NCI-H82 treated with DMSO at 0.1 percent for 48 hours (cell line): Measurements from ENCODE around the gene SLC36A3.
"Not testable (repeated sequence)": the region's sequence is repeated elsewhere in the genome, so short reads cannot be mapped to it uniquely, and the experiment has no call there.

Experiments
- DNase-seq: peaks from one replicate; lab custom pipeline; 2025; ENCODE audit not compliant: unreplicated experiment; lab: John Stamatoyannopoulos, UW

SLC36A3 gene

GRCh38 chr5:151303666-151304065, at the start of gene SLC36A3:
TSS of gene SLC36A3 (minus strand) at chr5:151303766. CDS start at chr5:151303354, 412 bp downstream.
- no peak for DNase-seq

- no peak for DNase-seq
Measured at GRCh38 chr5:151351671-151352070, 48.1 kb upstream of the SLC36A3 start.

GRCh38 chr5:151348789-151349188, 45.2 kb upstream of the SLC36A3 start:
- DNase-seq = no peak

- DNase-seq = no peak
Measured at GRCh38 chr5:151347369-151347768, 43.8 kb upstream of the SLC36A3 start, which contains the start of gene SLC36A2. TSS of gene SLC36A2 (minus strand) at chr5:151347559. CDS start at chr5:151347460, 99 bp downstream.

DNA sequence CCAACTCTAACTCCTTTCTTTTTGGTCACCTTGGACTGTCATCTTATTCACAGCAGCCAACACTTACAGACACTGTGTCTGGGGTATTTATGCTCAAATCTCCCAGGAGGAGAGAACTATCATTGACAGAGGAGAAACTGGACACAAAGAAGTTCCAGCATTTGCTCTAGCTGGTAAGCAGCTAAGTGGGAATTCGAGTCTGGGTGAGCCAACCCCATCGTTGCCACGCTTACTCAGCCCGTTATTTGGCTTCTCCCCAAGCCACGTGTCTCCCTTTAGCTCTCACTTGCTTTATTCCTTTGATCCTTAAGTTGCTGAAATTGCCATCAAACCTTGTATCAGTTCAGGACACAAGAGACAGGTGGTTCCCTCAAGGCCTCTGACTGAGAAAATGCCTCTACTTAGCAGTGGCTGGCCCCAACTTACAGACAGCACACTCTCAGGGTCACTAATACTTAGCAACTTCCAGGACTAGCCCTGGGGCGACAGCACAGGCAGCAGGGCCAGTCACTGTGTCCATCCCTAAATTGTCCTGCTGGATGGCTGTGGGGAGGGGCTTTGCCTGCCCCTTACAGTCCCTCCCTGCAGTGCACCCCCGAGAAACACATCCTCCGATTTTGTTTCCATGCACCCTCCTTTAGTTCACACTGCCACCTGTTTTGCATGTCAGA, 42.4 kb upstream of the SLC36A3 start:
- DNase-seq = no peak

DNA sequence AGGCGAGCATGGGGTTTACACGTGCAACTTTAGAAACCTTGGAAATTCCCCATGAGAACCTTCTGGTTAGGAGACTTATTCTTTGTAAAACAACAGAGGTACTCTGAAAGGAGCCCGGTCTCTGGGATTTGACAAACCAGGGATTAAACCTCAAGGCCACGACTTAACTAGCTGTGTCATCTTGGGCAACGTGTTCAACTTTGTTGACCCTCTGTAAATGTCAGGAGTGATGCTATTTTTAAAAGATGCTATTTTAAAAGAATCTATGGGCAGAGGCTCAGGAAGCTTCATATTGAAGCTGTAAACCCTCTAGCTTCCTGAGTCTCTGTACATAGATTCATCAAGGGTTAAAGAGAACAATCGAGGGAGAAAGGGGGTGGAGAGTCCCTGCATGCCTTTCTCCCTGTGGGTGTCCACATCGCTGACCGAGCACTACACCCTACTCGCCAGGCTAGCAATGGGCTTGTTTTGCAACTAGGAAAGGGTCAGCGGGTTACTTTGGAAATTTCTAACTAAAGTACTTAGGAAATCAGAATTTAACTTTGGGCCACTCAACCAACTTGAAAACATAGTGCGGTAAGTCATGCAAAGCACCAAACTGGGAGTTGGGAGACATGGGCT, 41.7 kb upstream of the SLC36A3 start:
- DNase-seq = no peak

DNA sequence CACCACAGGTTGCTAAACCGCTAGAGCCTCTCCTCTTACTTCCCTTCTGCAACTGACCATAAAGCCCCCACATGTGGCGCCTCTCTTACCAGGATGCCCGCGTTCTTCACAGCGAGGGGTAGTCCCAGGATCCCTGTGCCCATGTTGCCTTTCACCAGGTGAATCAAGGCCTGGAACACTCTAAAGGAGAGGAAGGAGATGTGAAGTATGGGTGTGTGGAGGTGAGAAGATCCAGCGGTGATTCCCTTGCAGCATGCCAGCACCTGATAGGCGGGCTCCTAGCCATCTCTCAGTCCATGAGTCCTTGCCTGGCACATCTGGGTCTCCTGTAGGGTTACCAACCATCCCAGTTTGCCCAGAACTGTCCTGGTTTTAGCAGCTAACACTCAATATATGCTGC, 40.5 kb upstream of the SLC36A3 start:
- no peak for DNase-seq

DNA sequence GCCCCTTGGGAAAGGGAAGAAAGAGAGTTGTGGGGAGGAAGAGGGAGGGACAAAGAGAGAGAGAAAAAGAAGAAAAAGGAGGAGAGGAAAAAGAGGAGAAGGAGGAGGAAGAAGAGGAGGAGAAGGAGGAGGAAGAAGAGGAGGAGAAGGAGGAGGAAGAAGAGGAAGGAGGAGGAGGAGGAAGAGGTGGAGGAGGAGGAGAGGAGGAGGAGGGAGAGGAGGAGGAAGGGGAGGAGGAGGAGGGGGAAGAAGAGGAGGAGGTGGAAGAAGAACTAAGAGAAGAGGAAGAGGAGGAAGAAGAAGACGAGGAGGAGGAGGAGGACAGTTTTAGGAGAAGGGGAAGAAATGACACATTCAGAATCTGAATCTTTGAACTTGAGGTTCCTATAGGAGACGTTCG, 36.4 kb upstream of the SLC36A3 start:
- no peak for DNase-seq

- DNase-seq = no peak
Measured at GRCh38 chr5:151338734-151339133, 35.2 kb upstream of the SLC36A3 start.

DNA sequence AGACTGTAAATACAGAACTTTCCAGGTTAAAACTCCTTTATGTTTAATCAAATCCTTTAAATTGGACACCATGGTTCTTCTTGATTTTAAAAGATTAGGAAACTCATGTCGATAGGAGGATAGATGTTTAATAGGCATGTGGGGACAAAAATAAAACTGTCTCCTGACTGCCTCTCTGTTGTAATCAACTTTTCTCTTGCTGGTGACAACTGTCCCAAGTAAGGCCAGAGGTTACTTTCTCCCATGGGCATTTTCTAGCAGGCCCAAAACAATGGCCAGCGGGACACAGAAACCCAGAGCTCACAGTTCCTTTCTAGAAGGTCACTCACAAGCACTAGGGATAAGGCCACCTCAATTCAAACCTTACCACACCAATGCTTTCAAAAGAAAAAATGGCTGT, 29.3 kb upstream of the SLC36A3 start:
- DNase-seq = no peak

DNA sequence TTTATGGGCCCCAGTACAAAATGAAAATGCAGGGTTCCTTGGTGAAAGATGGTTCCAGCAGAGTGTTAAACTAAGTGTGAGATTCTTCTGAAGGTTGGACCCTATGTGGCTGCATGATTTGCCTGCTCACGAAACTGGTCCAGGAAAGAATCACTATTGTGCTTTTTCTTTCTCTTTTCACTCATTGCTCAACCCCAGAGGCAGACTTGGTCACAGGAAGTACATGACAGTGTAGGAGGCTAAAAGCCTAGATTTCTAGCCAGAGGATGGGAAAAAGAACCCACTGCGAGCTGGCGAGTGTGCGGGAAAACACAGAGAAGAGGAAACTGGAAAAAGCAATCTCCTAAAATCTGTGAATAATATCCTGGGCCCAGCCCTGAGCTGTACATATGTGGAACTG, 25.2 kb upstream of the SLC36A3 start:
- DNase-seq = no peak

DNA sequence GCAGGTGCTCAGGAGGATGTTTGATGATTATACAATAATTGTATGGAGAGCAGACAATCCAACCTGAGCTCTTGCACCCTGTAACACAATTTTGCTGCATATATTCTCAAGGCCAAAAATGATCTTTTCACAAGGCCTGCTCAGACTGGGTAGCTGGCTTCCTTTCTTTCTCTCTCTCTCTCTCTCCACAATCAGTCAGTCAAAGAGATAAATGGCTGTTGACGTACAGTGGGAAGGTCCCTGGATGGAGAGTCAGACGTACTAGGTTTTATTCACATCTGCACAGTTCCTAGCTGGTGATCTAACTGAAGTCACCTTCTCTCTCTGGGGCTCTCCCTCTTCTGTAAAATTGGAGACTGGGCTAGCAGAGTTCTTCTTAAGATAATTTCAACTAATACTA, 24.0 kb upstream of the SLC36A3 start:
- DNase-seq = no peak

- DNase-seq = no peak
Measured at GRCh38 chr5:151326266-151326665, 22.7 kb upstream of the SLC36A3 start.

GRCh38 chr5:151320481-151320880, 16.9 kb upstream of the SLC36A3 start:
- DNase-seq = no peak

GRCh38 chr5:151318850-151319732, 15.5 kb upstream of the SLC36A3 start:
- no peak for DNase-seq

- DNase-seq = no peak
Measured at GRCh38 chr5:151317871-151318270, 14.3 kb upstream of the SLC36A3 start.

- no peak for DNase-seq
Measured at GRCh38 chr5:151315998-151316597, 12.5 kb upstream of the SLC36A3 start.

GRCh38 chr5:151313357-151313756, 9.8 kb upstream of the SLC36A3 start:
- no peak for DNase-seq

DNA sequence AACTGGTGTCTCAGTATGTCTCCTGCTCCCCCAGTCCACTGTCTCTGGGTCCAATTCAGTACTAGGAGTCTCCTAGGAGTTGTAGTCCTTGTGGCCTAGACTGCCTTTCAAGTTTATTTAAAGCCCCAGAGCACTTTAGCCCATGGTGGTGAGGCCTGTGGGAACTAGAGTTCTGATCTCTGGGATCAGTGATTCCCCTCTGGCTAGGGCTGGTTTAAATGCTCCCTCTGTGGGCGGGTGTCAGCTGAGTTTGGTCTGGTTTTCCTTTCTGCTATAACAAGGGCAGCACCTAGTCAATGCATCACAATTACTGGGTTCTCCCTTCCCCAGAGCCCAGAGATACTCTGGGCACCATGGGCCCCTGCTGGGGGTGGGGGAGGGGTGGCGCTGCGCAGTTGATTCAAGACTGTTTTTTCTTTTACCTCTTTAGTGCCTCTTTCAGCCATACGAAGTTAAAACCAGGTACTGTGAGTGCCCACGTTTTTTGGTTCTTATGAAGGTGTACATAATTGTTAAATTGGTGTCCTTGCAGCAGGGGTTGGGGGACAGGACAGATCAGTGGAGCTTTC, 9.3 kb upstream of the SLC36A3 start:
- no peak for DNase-seq

GRCh38 chr5:151310932-151311331, 7.4 kb upstream of the SLC36A3 start:
- DNase-seq = no peak

- not testable (repeated sequence) for DNase-seq
Measured at GRCh38 chr5:151309821-151310220, 6.3 kb upstream of the SLC36A3 start.
